Neutrophil (primary cell): ENCODE results near the gene LGALS8.

Source experiments
- H3K27ac ChIP-seq: fragments of 200-600 bp; sonication (generic); 2 replicates; pipeline ENCODE4 v1.5.1; 2016; ENCODE audit warnings: mild to moderate bottlenecking, moderate library complexity
- H3K27me3 ChIP-seq: fragments of 200-600 bp; sonication (generic); 2 replicates; pipeline ENCODE4 v1.6.0; 2016; ENCODE audit warnings: mild to moderate bottlenecking
- H3K36me3 ChIP-seq: fragments of 200-600 bp; sonication (generic); 2 replicates; pipeline ENCODE4 v1.5.1; 2017
- H3K4me1 ChIP-seq, 2 experiments: fragments of 200-600 bp in 1 of 2; sonication (generic) in 1 of 2; 1 replicate in 1 of 2; 2 replicates in 1 of 2; pipeline versions ENCODE4 v1.5.1 to v1.6.1; 2013 to 2016; ENCODE audit warnings: low read depth in 1 of 2, low read length in 1 of 2, mild to moderate bottlenecking in 1 of 2, moderate library complexity in 1 of 2; ENCODE audit not compliant: control insufficient read depth in 1 of 2, insufficient read depth in 1 of 2
- H3K4me3 ChIP-seq, 2 experiments: fragments of 200-600 bp in 1 of 2; sonication (generic) in 1 of 2; 1 replicate in 1 of 2; 2 replicates in 1 of 2; pipeline ENCODE4 v1.5.1; 2013 to 2016; ENCODE audit warnings: low read depth in 1 of 2, low read length in 1 of 2, mild to moderate bottlenecking in 1 of 2, moderate library complexity in 1 of 2
- H3K9me3 ChIP-seq: fragments of 200-600 bp; sonication (generic); 2 replicates; pipeline ENCODE4 v1.5.1; 2016
- TF ChIP-seq, protein P1 (sequence below): fragments of 200-600 bp; sonication (generic); IDR thresholded peaks from 2 replicates; pipeline ENCODE4 v1.5.1; 2016; ENCODE audit warnings: antibody characterized with exemption

Gene LGALS8

DNA sequence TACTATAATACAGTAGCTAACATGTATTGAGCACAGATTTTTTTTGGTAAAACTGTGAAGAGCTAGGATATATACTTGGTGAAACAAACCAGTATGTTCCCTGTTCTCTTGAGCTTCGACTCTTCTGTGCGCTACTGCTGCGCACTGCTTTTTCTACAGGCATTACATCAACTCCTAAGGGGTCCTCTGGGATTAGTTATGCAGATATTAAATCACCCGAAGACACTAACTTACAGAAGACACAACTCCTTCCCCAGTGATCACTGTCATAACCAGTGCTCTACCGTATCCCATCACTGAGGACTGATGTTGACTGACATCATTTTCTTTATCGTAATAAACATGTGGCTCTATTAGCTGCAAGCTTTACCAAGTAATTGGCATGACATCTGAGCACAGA, 24.7 kb downstream of the LGALS8 start:
- H3K9me3 ChIP-seq = no peaks in the 10 kb centered on the region
- no peak overlapping the region for H3K4me3 ChIP-seq
- H3K36me3 ChIP-seq = peaks cover 100% of the 10 kb centered on the region
- no peaks in the 10 kb centered on the region for H3K27me3 ChIP-seq
- H3K27ac ChIP-seq = no peak overlapping the region
- H3K4me1 ChIP-seq = peaks cover 0 to 5% of the 10 kb centered on the region in 2 experiments
- TF ChIP-seq, protein P1, sequence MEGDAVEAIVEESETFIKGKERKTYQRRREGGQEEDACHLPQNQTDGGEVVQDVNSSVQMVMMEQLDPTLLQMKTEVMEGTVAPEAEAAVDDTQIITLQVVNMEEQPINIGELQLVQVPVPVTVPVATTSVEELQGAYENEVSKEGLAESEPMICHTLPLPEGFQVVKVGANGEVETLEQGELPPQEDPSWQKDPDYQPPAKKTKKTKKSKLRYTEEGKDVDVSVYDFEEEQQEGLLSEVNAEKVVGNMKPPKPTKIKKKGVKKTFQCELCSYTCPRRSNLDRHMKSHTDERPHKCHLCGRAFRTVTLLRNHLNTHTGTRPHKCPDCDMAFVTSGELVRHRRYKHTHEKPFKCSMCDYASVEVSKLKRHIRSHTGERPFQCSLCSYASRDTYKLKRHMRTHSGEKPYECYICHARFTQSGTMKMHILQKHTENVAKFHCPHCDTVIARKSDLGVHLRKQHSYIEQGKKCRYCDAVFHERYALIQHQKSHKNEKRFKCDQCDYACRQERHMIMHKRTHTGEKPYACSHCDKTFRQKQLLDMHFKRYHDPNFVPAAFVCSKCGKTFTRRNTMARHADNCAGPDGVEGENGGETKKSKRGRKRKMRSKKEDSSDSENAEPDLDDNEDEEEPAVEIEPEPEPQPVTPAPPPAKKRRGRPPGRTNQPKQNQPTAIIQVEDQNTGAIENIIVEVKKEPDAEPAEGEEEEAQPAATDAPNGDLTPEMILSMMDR = no peak

GRCh38 chr1:236550961-236551851, 27.4 kb downstream of the LGALS8 start:
- no peaks in the 10 kb centered on the region for H3K27me3 ChIP-seq
- no peaks in the 10 kb centered on the region for H3K4me1 ChIP-seq
- H3K9me3 ChIP-seq = no peaks in the 10 kb centered on the region
- TF ChIP-seq, protein P1 = no peak
- peaks cover 99% of the 10 kb centered on the region for H3K36me3 ChIP-seq
- no peak overlapping the region for H3K4me3 ChIP-seq
- H3K27ac ChIP-seq = no peak overlapping the region

DNA sequence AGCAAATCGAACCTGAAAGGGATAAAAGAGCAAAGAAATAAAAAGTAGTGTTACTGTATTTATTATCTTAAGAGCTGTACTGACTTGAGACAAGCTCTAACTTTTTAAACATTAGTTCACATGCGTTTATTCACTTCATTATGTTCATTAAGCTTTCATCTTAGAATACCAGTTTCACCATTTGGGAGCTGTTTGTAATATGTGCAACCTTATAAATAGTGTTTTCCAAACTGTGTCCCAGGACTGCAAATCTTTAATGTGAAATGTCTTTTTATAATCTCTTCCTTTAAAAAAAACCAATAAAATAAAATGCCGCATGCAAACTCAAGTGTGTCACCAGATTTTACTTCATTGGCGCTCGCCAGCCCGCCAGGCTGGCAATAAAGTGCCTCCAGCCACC, 28.3 kb downstream of the LGALS8 start:
- TF ChIP-seq, protein P1 = no peak
- H3K27ac ChIP-seq = no peak overlapping the region
- H3K4me3 ChIP-seq = no peak overlapping the region
- H3K36me3 ChIP-seq = peaks cover 99% of the 10 kb centered on the region
- no peaks in the 10 kb centered on the region for H3K4me1 ChIP-seq
- no peaks in the 10 kb centered on the region for H3K27me3 ChIP-seq
- no peaks in the 10 kb centered on the region for H3K9me3 ChIP-seq

- Histone ChIP-seq H3K4me1 (no peaks in the 10 kb centered on the region), H3K9me3 (no peaks in the 10 kb centered on the region), H3K4me3 (no peak overlapping the region), H3K27me3 (no peaks in the 10 kb centered on the region), H3K27ac (no peak overlapping the region), H3K36me3 (peaks cover 99% of the 10 kb centered on the region)
- TF ChIP-seq, protein P1 = no peak
Measured at GRCh38 chr1:236552901-236553300, 29.1 kb downstream of the LGALS8 start.

GRCh38 chr1:236553370-236553769, 29.6 kb downstream of the LGALS8 start:
- Histone ChIP-seq H3K4me3 (no peak overlapping the region), H3K9me3 (no peaks in the 10 kb centered on the region), H3K36me3 (peaks cover 99% of the 10 kb centered on the region)

More at GRCh38 chr1:236553370-236553769, 29.6 kb downstream of the LGALS8 start:
- no peak overlapping the region for H3K27ac ChIP-seq
- TF ChIP-seq, protein P1 = no peak
- H3K27me3 ChIP-seq = no peaks in the 10 kb centered on the region
- no peaks in the 10 kb centered on the region for H3K4me1 ChIP-seq
